Measurements from ENCODE around the gene KRT36. TPM values are rescaled to one million over a fixed set of nuclear protein-coding genes. Genes with fewer than 3 reads are reported as not detected.

KRT36 gene
- total and polyA plus RNA-seq, 2 donors (not counting 1 experiment from before 2014, with no cell fraction given), result not detected

DNA sequence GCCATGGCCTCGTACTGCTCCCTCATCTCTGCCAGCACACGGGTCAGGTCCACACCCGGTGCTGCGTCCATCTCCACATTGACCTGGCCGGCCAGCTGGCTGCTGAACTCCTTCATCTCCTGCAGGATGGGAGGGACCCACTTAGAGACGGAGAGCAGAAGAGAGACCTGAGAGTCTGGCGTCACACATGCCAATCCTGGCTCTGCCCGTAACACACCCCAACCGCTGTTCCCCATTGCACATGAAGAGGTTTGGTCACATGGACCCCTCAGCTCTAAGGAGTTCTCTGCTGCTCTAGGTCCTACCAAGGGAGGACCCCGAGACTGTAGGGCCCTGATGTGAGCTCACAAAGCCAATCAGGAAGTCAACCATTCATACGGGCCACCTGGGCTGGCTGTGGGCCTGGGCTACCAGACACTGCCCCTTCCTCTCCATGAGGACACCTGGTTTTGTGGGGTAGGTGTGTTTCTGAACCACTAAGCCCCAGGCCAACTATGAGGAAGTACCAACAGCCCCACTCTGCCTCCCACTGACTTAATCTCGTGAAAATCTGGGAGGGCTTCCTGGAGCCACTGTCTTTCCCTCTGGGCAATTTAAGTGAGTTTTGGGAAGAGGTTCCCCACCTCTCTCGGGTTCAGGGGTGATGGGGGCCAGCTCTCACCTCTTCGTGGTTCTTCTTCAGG, 26.6 kb upstream of the KRT36 start:
- Histone ChIP-seq H2AFZ (ENCODE audit: insufficient read depth, low read depth, low read length, poor library complexity, severe bottlenecking) (no peak overlapping the region), H3K27me3 (replicated peaks in 1 of 4; ENCODE audit: control extremely low read depth in 1 of 4, control insufficient read depth in 3 of 4, insufficient read depth in 4 of 4, low read length in 3 of 4) (peaks cover 0 to 2% (median 0%) of the 10 kb centered on the region in 4 experiments), H3K4me3 (ENCODE audit: control extremely low read depth in 1 of 5, extremely low read depth in 1 of 5, insufficient read depth in 1 of 5, low read depth in 2 of 5, low read length in 4 of 5) (no peak overlapping the region), H3K9ac (ENCODE audit: low read length) (no peak overlapping the region), H3K9me3 (ENCODE audit: control extremely low read depth in 1 of 3, control insufficient read depth in 2 of 3, insufficient read depth in 1 of 3, low read length in 2 of 3) (no peaks in the 10 kb centered on the region), H3K4me2 (replicated peaks; ENCODE audit: low read depth, low read length, poor library complexity, severe bottlenecking) (no peak overlapping the region), H3K79me2 (ENCODE audit: control insufficient read depth, insufficient read depth, low read length) (no peaks in the 10 kb centered on the region), H3K27ac (ENCODE audit: low read length in 2 of 2) (no peak overlapping the region), H3K36me3 (replicated peaks in 1 of 2; ENCODE audit: control extremely low read depth in 1 of 2, control insufficient read depth in 1 of 2, extremely low read depth in 1 of 2, insufficient read depth in 2 of 2, low read length in 1 of 2) (no peaks in the 10 kb centered on the region), H3K4me1 (ENCODE audit: control insufficient read depth in 2 of 2, insufficient read depth in 2 of 2, low read length in 2 of 2) (no peaks in the 10 kb centered on the region), H4K20me1 (ENCODE audit: control insufficient read depth, insufficient read depth, low read length, poor library complexity, severe bottlenecking) (no peaks in the 10 kb centered on the region)
- H3K9me3 Mint-ChIP-seq (ENCODE audit: insufficient read depth), result no peaks in the 10 kb centered on the region
- ChIA-PET CTCF (no interaction called here), POLR2A (no interaction called here)
- no peaks in the 10 kb centered on the region for H3K4me1 Mint-ChIP-seq
- H3K4me3 Mint-ChIP-seq, result no peak overlapping the region
- 83% methylated on average over 13 of the region's 14 CpGs for WGBS (ENCODE audit: insufficient coverage)
- H3K27me3 Mint-ChIP-seq, result peaks cover 38% of the 10 kb centered on the region
- H3K27ac Mint-ChIP-seq, result no peak overlapping the region
- intact Hi-C loops (cut with micrococcal nuclease), result no loop called here
- ATAC-seq (ENCODE audit: low read depth) (no peak), DNase-seq (no peak)
- no peak for TF ChIP-seq EZH2 (IDR thresholded peaks at IDR 0.05; ENCODE audit: borderline replicate concordance, insufficient read depth, low read depth, low read length, poor library complexity, severe bottlenecking)
- TF ChIP-seq, protein P1, sequence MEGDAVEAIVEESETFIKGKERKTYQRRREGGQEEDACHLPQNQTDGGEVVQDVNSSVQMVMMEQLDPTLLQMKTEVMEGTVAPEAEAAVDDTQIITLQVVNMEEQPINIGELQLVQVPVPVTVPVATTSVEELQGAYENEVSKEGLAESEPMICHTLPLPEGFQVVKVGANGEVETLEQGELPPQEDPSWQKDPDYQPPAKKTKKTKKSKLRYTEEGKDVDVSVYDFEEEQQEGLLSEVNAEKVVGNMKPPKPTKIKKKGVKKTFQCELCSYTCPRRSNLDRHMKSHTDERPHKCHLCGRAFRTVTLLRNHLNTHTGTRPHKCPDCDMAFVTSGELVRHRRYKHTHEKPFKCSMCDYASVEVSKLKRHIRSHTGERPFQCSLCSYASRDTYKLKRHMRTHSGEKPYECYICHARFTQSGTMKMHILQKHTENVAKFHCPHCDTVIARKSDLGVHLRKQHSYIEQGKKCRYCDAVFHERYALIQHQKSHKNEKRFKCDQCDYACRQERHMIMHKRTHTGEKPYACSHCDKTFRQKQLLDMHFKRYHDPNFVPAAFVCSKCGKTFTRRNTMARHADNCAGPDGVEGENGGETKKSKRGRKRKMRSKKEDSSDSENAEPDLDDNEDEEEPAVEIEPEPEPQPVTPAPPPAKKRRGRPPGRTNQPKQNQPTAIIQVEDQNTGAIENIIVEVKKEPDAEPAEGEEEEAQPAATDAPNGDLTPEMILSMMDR (IDR thresholded peaks at IDR 0.05), result no peak

GRCh38 chr17:41513168-41513547, 23.4 kb upstream of the KRT36 start:
- H3K9ac ChIP-seq (ENCODE audit: low read length), result no peak overlapping the region
- H3K9me3 ChIP-seq (ENCODE audit: control extremely low read depth in 1 of 3, control insufficient read depth in 2 of 3, insufficient read depth in 1 of 3, low read length in 2 of 3), result no peaks in the 10 kb centered on the region
- no peak for DNase-seq
- no peak overlapping the region for H3K4me3 ChIP-seq (ENCODE audit: control extremely low read depth in 1 of 5, extremely low read depth in 1 of 5, insufficient read depth in 1 of 5, low read depth in 2 of 5, low read length in 4 of 5)
- no peaks in the 10 kb centered on the region for H3K36me3 ChIP-seq (replicated peaks in 1 of 2; ENCODE audit: control extremely low read depth in 1 of 2, control insufficient read depth in 1 of 2, extremely low read depth in 1 of 2, insufficient read depth in 2 of 2, low read length in 1 of 2)
- no peaks in the 10 kb centered on the region for H3K79me2 ChIP-seq (ENCODE audit: control insufficient read depth, insufficient read depth, low read length)
- WGBS (ENCODE audit: insufficient coverage), result no CpG with 5 or more reads among the region's 5 CpGs
- no peaks in the 10 kb centered on the region for H3K27me3 ChIP-seq (replicated peaks in 1 of 4; ENCODE audit: control extremely low read depth in 1 of 4, control insufficient read depth in 3 of 4, insufficient read depth in 4 of 4, low read length in 3 of 4)
- intact Hi-C loops (cut with micrococcal nuclease), result no loop called here
- ChIA-PET POLR2A (no interaction called here), CTCF (no interaction called here)
- TF ChIP-seq, protein P1 (IDR thresholded peaks at IDR 0.05), result no peak
- no peak for TF ChIP-seq EZH2 (IDR thresholded peaks at IDR 0.05; ENCODE audit: borderline replicate concordance, insufficient read depth, low read depth, low read length, poor library complexity, severe bottlenecking)
- no peak for ATAC-seq (ENCODE audit: low read depth)
- peaks cover 24% of the 10 kb centered on the region for H3K27me3 Mint-ChIP-seq
- H4K20me1 ChIP-seq (ENCODE audit: control insufficient read depth, insufficient read depth, low read length, poor library complexity, severe bottlenecking), result no peaks in the 10 kb centered on the region
- no peaks in the 10 kb centered on the region for H3K4me1 Mint-ChIP-seq
- H3K27ac Mint-ChIP-seq, result no peak overlapping the region
- H3K4me1 ChIP-seq (ENCODE audit: control insufficient read depth in 2 of 2, insufficient read depth in 2 of 2, low read length in 2 of 2), result no peaks in the 10 kb centered on the region
- H2AFZ ChIP-seq (ENCODE audit: insufficient read depth, low read depth, low read length, poor library complexity, severe bottlenecking), result no peak overlapping the region
- no peaks in the 10 kb centered on the region for H3K9me3 Mint-ChIP-seq (ENCODE audit: insufficient read depth)
- no peak overlapping the region for H3K4me3 Mint-ChIP-seq
- H3K27ac ChIP-seq (ENCODE audit: low read length in 2 of 2), result no peak overlapping the region
- H3K4me2 ChIP-seq (replicated peaks; ENCODE audit: low read depth, low read length, poor library complexity, severe bottlenecking), result no peak overlapping the region
